COLO668 (cell line): ENCODE measurements around the gene RNF183.
"Not testable (repeated sequence)": the region's sequence is repeated elsewhere in the genome, so short reads cannot be mapped to it uniquely, and the experiment has no call there.

Experiments
- DNase-seq: peaks from one replicate; lab custom pipeline; 2025; ENCODE audit not compliant: unreplicated experiment; lab: John Stamatoyannopoulos, UW

RNF183 gene

GRCh38 chr9:113275157-113276131, 27.7 kb downstream of the RNF183 start, which contains the start of the genes CDC26 and PRPF4:
CDC26 (minus strand) TSS chr9:113275572; CDS start chr9:113272507, 3,065 bp downstream.
PRPF4 (plus strand) TSS chr9:113275658; CDS start chr9:113275744, 86 bp downstream.
- peak; percentile 98 for DNase-seq

- peak; percentile 23 for DNase-seq
Observed at GRCh38 chr9:113274474-113275156, 28.6 kb downstream of the RNF183 start.

- DNase-seq, result no peak
Observed at GRCh38 chr9:113269871-113270270, 33.3 kb downstream of the RNF183 start.

GRCh38 chr9:113269355-113269754, 33.8 kb downstream of the RNF183 start:
- DNase-seq, result no peak

- no peak for DNase-seq
Observed at GRCh38 chr9:113267911-113268566, 35.1 kb downstream of the RNF183 start.

GRCh38 chr9:113266174-113266573, 37.0 kb downstream of the RNF183 start:
- no peak for DNase-seq

- DNase-seq, result no peak
Observed at GRCh38 chr9:113261917-113262671, 41.1 kb downstream of the RNF183 start.

- no peak for DNase-seq
Observed at GRCh38 chr9:113258282-113258681, 44.9 kb downstream of the RNF183 start.

GRCh38 chr9:113257863-113258262, 45.3 kb downstream of the RNF183 start:
- DNase-seq, result no peak

- no peak for DNase-seq
Observed at GRCh38 chr9:113255438-113255837, 47.7 kb downstream of the RNF183 start.

GRCh38 chr9:113254991-113255390, 48.2 kb downstream of the RNF183 start:
- DNase-seq, result no peak

- no peak for DNase-seq
Observed at GRCh38 chr9:113250807-113251206, 52.4 kb downstream of the RNF183 start.

- DNase-seq, result not testable (repeated sequence)
Observed at GRCh38 chr9:113249661-113250060, 53.5 kb downstream of the RNF183 start.

- DNase-seq, result no peak
Observed at GRCh38 chr9:113247640-113248039, 55.5 kb downstream of the RNF183 start.
